ENCODE data around the gene CSTPP1. TPM values are rescaled to one million over a fixed set of nuclear protein-coding genes. Genes with fewer than 3 reads are reported as not detected.

Gene CSTPP1
- total RNA-seq, 4 donors from 2014 or later, result 19.1 to 27.0 (median 21.8) TPM

DNA sequence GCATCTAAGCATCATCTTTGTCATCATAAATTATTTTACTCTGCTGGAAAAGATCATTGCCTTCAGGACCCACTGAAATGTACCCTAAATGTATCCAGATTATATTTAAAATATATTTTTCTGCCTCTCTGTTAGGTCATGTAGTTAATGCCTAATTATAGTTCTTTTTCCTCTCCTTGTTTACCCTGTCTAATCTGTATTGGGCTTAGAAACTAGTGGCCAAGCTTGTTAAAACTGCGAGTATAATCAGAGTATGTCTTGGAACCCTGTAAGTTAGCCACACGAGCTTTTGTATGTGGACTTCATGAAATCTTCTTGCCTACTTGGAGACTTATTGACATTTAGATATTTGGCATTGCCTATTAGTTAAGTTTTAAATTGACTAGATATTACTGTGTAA lies 184.5 kb downstream of the CSTPP1 start:
- Histone ChIP-seq H3K9me3 (no peaks in the 10 kb centered on the region), H3K27me3 (no peaks in the 10 kb centered on the region), H3K4me3 (no peak overlapping the region), H3K36me3 (no peaks in the 10 kb centered on the region), H3K27ac (no peak overlapping the region), H3K4me1 (no peaks in the 10 kb centered on the region)
- 75 to 87% methylated on average over 2 of the region's 2 CpGs for WGBS, 2 donors (ENCODE audit: low coverage in 1 of 2)
- no peak for ATAC-seq
- TF ChIP-seq POLR2AphosphoS5 (IDR thresholded peaks at IDR 0.05), result no peak
- TF ChIP-seq, protein P1, sequence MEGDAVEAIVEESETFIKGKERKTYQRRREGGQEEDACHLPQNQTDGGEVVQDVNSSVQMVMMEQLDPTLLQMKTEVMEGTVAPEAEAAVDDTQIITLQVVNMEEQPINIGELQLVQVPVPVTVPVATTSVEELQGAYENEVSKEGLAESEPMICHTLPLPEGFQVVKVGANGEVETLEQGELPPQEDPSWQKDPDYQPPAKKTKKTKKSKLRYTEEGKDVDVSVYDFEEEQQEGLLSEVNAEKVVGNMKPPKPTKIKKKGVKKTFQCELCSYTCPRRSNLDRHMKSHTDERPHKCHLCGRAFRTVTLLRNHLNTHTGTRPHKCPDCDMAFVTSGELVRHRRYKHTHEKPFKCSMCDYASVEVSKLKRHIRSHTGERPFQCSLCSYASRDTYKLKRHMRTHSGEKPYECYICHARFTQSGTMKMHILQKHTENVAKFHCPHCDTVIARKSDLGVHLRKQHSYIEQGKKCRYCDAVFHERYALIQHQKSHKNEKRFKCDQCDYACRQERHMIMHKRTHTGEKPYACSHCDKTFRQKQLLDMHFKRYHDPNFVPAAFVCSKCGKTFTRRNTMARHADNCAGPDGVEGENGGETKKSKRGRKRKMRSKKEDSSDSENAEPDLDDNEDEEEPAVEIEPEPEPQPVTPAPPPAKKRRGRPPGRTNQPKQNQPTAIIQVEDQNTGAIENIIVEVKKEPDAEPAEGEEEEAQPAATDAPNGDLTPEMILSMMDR (IDR thresholded peaks at IDR 0.05), result no peak
- TF ChIP-seq POLR2A (IDR thresholded peaks at IDR 0.05), result no peak
- no peak for TF ChIP-seq EP300 (IDR thresholded peaks at IDR 0.05)

GRCh38 chr11:47121731-47122130 lies 185.2 kb downstream of the CSTPP1 start:
- no peaks in the 10 kb centered on the region for H3K36me3 ChIP-seq
- H3K9me3 ChIP-seq, result no peaks in the 10 kb centered on the region
- ATAC-seq, result no peak
- H3K27me3 ChIP-seq, result no peaks in the 10 kb centered on the region
- no peak overlapping the region for H3K4me3 ChIP-seq
- H3K4me1 ChIP-seq, result no peaks in the 10 kb centered on the region
- 60 to 61% methylated on average over 1 to 2 of the region's 2 CpGs for WGBS, 2 donors (ENCODE audit: low coverage in 1 of 2)
- TF ChIP-seq POLR2A (IDR thresholded peaks at IDR 0.05), result no peak
- TF ChIP-seq, protein P1 (IDR thresholded peaks at IDR 0.05), result no peak
- H3K27ac ChIP-seq, result no peak overlapping the region

GRCh38 chr11:47123094-47123493 lies 186.5 kb downstream of the CSTPP1 start:
- Histone ChIP-seq H3K36me3 (no peaks in the 10 kb centered on the region), H3K4me3 (no peak overlapping the region), H3K27me3 (no peaks in the 10 kb centered on the region), H3K9me3 (no peaks in the 10 kb centered on the region), H3K27ac (no peak overlapping the region), H3K4me1 (no peaks in the 10 kb centered on the region)
- no peak for ATAC-seq
- 100% methylated on average over 1 to 2 of the region's 2 CpGs for WGBS, 2 donors (ENCODE audit: low coverage in 1 of 2)
- TF ChIP-seq, protein P1 (IDR thresholded peaks at IDR 0.05), result no peak
- no peak for TF ChIP-seq POLR2AphosphoS5 (IDR thresholded peaks at IDR 0.05)
- no peak for TF ChIP-seq POLR2A (IDR thresholded peaks at IDR 0.05)
- TF ChIP-seq EP300 (IDR thresholded peaks at IDR 0.05), result no peak

DNA sequence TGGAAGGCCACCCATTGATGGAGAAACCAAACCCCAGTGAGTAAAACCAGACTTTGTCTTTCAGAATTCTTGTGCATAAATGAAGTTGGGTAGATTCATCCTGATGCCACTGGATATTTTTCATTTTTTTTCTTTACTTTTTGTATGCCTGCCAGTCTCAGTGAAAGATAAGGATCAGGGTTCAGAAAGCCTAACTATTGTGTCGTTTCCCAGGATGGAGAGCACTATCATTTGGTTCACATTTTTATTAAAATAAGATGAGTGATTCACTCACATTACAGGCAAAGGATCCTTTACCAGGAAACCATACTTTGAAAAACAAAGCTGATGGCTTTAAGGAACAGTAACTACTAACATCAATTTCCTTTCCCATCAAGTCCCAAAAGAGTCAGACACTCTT lies 188.1 kb downstream of the CSTPP1 start:
- H3K9me3 ChIP-seq, result no peaks in the 10 kb centered on the region
- H3K27ac ChIP-seq, result no peak overlapping the region
- no peak for ATAC-seq
- no peak overlapping the region for H3K4me3 ChIP-seq
- TF ChIP-seq EP300 (IDR thresholded peaks at IDR 0.05) (no peak), POLR2AphosphoS5 (IDR thresholded peaks at IDR 0.05) (no peak)
- WGBS, 2 donors (ENCODE audit: low coverage in 1 of 2), result 78 to 100% methylated on average over 1 of the region's 1 CpG
- H3K36me3 ChIP-seq, result no peaks in the 10 kb centered on the region
- H3K27me3 ChIP-seq, result no peaks in the 10 kb centered on the region
- no peaks in the 10 kb centered on the region for H3K4me1 ChIP-seq

DNA sequence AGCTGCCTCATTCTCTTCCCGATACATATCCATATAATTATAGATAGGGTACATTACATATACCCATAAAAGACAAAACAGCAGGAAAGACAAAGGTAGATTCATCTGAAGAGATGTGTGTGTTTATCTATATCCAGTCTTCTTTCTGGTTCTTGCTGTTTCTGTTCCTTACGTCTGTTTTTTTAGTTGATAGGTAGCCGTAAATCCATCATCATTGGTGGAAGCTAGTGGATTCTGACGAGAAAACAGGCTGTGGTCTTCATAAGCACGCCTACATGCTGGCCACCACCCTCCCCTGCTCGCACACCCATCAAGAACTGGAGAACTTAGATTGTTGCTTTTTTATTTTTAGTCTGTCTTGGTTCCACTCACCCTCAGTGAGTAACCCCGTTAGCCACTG lies 188.5 kb downstream of the CSTPP1 start:
- Histone ChIP-seq H3K27me3 (no peaks in the 10 kb centered on the region), H3K9me3 (no peaks in the 10 kb centered on the region), H3K4me3 (no peak overlapping the region), H3K4me1 (no peaks in the 10 kb centered on the region), H3K27ac (no peak overlapping the region), H3K36me3 (no peaks in the 10 kb centered on the region)
- ATAC-seq, result no peak
- TF ChIP-seq POLR2A (IDR thresholded peaks at IDR 0.05) (no peak), EP300 (IDR thresholded peaks at IDR 0.05) (no peak), POLR2AphosphoS5 (IDR thresholded peaks at IDR 0.05) (no peak)
- TF ChIP-seq, protein P1 (IDR thresholded peaks at IDR 0.05), result no peak
- WGBS, 2 donors (ENCODE audit: low coverage in 1 of 2), result 89 to 90% methylated on average over 7 of the region's 7 CpGs

Measured in gastroesophageal sphincter (tissue), 4 donors.